COLO668 (cell line): ENCODE data around the gene RPTOR.

ENCODE experiments used
- DNase-seq: peaks from one replicate; lab custom pipeline; 2025; ENCODE audit not compliant: unreplicated experiment; lab: John Stamatoyannopoulos, UW

The RPTOR gene

GRCh38 chr17:81000631-81001357, 456.2 kb downstream of the RPTOR start:
- DNase-seq: no peak

GRCh38 chr17:81002013-81002384, 457.4 kb downstream of the RPTOR start:
- DNase-seq: no peak

GRCh38 chr17:81002409-81003361, 458.0 kb downstream of the RPTOR start:
- peak; percentile 71 for DNase-seq

GRCh38 chr17:81003711-81004475, 459.3 kb downstream of the RPTOR start:
- no peak for DNase-seq

- no peak for DNase-seq
Observed at GRCh38 chr17:81006891-81007290, 462.3 kb downstream of the RPTOR start.

- no peak for DNase-seq
Observed at GRCh38 chr17:81008140-81008539, 463.5 kb downstream of the RPTOR start.

GRCh38 chr17:81009136-81009535, 464.5 kb downstream of the RPTOR start:
- no peak for DNase-seq

- no peak for DNase-seq
Observed at GRCh38 chr17:81010935-81011334, 466.3 kb downstream of the RPTOR start.

- DNase-seq: no peak
Observed at GRCh38 chr17:81011951-81012350, 467.3 kb downstream of the RPTOR start.

- no peak for DNase-seq
Observed at GRCh38 chr17:81012574-81013447, 468.2 kb downstream of the RPTOR start.

- no peak for DNase-seq
Observed at GRCh38 chr17:81013642-81014041, 469.0 kb downstream of the RPTOR start.

- no peak for DNase-seq
Observed at GRCh38 chr17:81015136-81015535, 470.5 kb downstream of the RPTOR start.
